Natural killer cell treated with Interleukin-12 subunit alpha and Interleukin-12 subunit beta and Interleukin-15 and Interleukin-18, amount 100 ng/mL, for 72 hours (primary cell): ENCODE measurements around the gene NDUFS5. TPM values are rescaled to one million over a fixed set of nuclear protein-coding genes. Genes with fewer than 3 reads are reported as not detected.
"Not testable (repeated sequence)": the region's sequence is repeated elsewhere in the genome, so short reads cannot be mapped to it uniquely, and the experiment has no call there.

ENCODE experiments used
- ATAC-seq, 2 donors: fragments of 150-1000 bp; cut with Tn5 transposase in 1 of 2; sonication (Bioruptor Pico), chemical (Tn5 transposase) in 1 of 2; 2 replicates each; pipeline ENCODE4 v1.10.0; 2021
- DNase-seq: peaks from one replicate; pipeline ENCODE4 v3.0.0; 2022; ENCODE audit warnings: low spot score
- H3K27ac Mint-ChIP-seq, 2 donors: 1 replicate in 1 of 2; 2 replicates in 1 of 2; pipeline ENCODE4 v1.8.0; 2022; ENCODE audit warnings: mixed read lengths in 2 of 2, mild to moderate bottlenecking in 1 of 2, moderate library complexity in 1 of 2
- H3K27me3 Mint-ChIP-seq, 2 donors: 1 replicate in 1 of 2; 2 replicates in 1 of 2; pipeline ENCODE4 v1.8.0; 2022; ENCODE audit warnings: mixed read lengths in 2 of 2
- H3K36me3 Mint-ChIP-seq: one replicate; pipeline ENCODE4 v1.8.0; 2022; ENCODE audit warnings: mixed read lengths
- H3K4me1 Mint-ChIP-seq, 2 donors: 1 replicate in 1 of 2; 2 replicates in 1 of 2; pipeline ENCODE4 v1.8.0; 2022; ENCODE audit warnings: low read depth in 2 of 2, mixed read lengths in 2 of 2, mild to moderate bottlenecking in 1 of 2
- H3K4me3 Mint-ChIP-seq: one replicate; pipeline ENCODE4 v1.8.0; 2022; ENCODE audit warnings: mixed read lengths
- H3K9me3 Mint-ChIP-seq: 2 replicates; pipeline ENCODE4 v1.8.0; 2022; ENCODE audit warnings: mixed read lengths
- total RNA-seq, 2 donors: library from RNA; stranded (reverse); gene quantifications; one replicate each; pipeline ENCODE4 v1.2.3, GENCODE V29; 2022

NDUFS5 gene
- total RNA-seq, 2 donors from 2014 or later = 134 to 142 TPM

GRCh38 chr1:39036678-39037077 is 10.5 kb downstream of the NDUFS5 start:
- Mint-ChIP-seq H3K4me1 (peaks cover 6 to 13% of the 10 kb centered on the region in 2 donors), H3K36me3 (peaks cover 17% of the 10 kb centered on the region), H3K4me3 (no peak overlapping the region), H3K27ac (no peak overlapping the region), H3K27me3 (no peaks in the 10 kb centered on the region), H3K9me3 (no peaks in the 10 kb centered on the region)
- ATAC-seq (no peak), DNase-seq (no peak)

- DNase-seq (no peak), ATAC-seq (no peak)
- Mint-ChIP-seq H3K4me3 (no peak overlapping the region), H3K9me3 (no peaks in the 10 kb centered on the region), H3K27me3 (no peaks in the 10 kb centered on the region), H3K36me3 (peaks cover 5% of the 10 kb centered on the region), H3K4me1 (no peaks in the 10 kb centered on the region), H3K27ac (no peak overlapping the region)
These were observed 17.4 kb downstream of the NDUFS5 start for GRCh38 chr1:39043513-39043912.

- peak overlapping the region in 1 of 2 donors; percentile 4 for H3K27ac Mint-ChIP-seq
- ATAC-seq = no peak
These were observed 18.6 kb downstream of the NDUFS5 start for GRCh38 chr1:39044762-39045161.

GRCh38 chr1:39045231-39045630 is 19.1 kb downstream of the NDUFS5 start:
- Mint-ChIP-seq H3K9me3 (no peaks in the 10 kb centered on the region), H3K27ac (no peak overlapping the region), H3K4me3 (no peak overlapping the region), H3K36me3 (peaks cover 5% of the 10 kb centered on the region), H3K4me1 (no peaks in the 10 kb centered on the region), H3K27me3 (no peaks in the 10 kb centered on the region)
- ATAC-seq = no peak
- no peak for DNase-seq

More at GRCh38 chr1:39044762-39045161, 18.6 kb downstream of the NDUFS5 start:
- Mint-ChIP-seq H3K36me3 (peaks cover 5% of the 10 kb centered on the region), H3K4me1 (no peaks in the 10 kb centered on the region), H3K27me3 (no peaks in the 10 kb centered on the region), H3K9me3 (no peaks in the 10 kb centered on the region), H3K4me3 (no peak overlapping the region)
- DNase-seq = no peak

GRCh38 chr1:39046613-39047210 is 20.6 kb downstream of the NDUFS5 start:
- H3K27ac Mint-ChIP-seq = no peak overlapping the region
- H3K4me3 Mint-ChIP-seq = no peak overlapping the region
- DNase-seq (no peak), ATAC-seq (no peak)
- H3K27me3 Mint-ChIP-seq = no peaks in the 10 kb centered on the region
- peaks cover 5% of the 10 kb centered on the region for H3K36me3 Mint-ChIP-seq
- H3K9me3 Mint-ChIP-seq = no peaks in the 10 kb centered on the region
- H3K4me1 Mint-ChIP-seq = no peaks in the 10 kb centered on the region

- Mint-ChIP-seq H3K27me3 (no peaks in the 10 kb centered on the region), H3K27ac (no peak overlapping the region), H3K9me3 (no peaks in the 10 kb centered on the region), H3K4me1 (no peaks in the 10 kb centered on the region), H3K36me3 (peaks cover 3% of the 10 kb centered on the region), H3K4me3 (no peak overlapping the region)
- DNase-seq = no peak
- ATAC-seq = peak in 1 of 2 donors; percentile 54
These were observed 21.5 kb downstream of the NDUFS5 start for GRCh38 chr1:39047374-39048229.

- Mint-ChIP-seq H3K27ac (no peak overlapping the region), H3K4me3 (no peak overlapping the region), H3K36me3 (no peaks in the 10 kb centered on the region), H3K9me3 (no peaks in the 10 kb centered on the region), H3K27me3 (no peaks in the 10 kb centered on the region), H3K4me1 (no peaks in the 10 kb centered on the region)
- ATAC-seq = no peak
- no peak for DNase-seq
These were observed 22.7 kb downstream of the NDUFS5 start for GRCh38 chr1:39048745-39049370.

- no peak for ATAC-seq
- DNase-seq = no peak
- no peaks in the 10 kb centered on the region for H3K9me3 Mint-ChIP-seq
- no peak overlapping the region for H3K27ac Mint-ChIP-seq
- H3K36me3 Mint-ChIP-seq = no peaks in the 10 kb centered on the region
- H3K4me1 Mint-ChIP-seq = no peaks in the 10 kb centered on the region
- no peak overlapping the region for H3K4me3 Mint-ChIP-seq
- no peaks in the 10 kb centered on the region for H3K27me3 Mint-ChIP-seq
These were observed 23.9 kb downstream of the NDUFS5 start for GRCh38 chr1:39050001-39050400.

- ATAC-seq, H3K27ac Mint-ChIP-seq, H3K4me3 Mint-ChIP-seq, DNase-seq, H3K27me3 Mint-ChIP-seq, H3K4me1 Mint-ChIP-seq, H3K9me3 Mint-ChIP-seq, H3K36me3 Mint-ChIP-seq: not testable (repeated sequence)
These were observed 25.2 kb downstream of the NDUFS5 start for GRCh38 chr1:39051193-39051850.

GRCh38 chr1:39051956-39052355 is 25.8 kb downstream of the NDUFS5 start:
- Mint-ChIP-seq H3K4me3 (no peak overlapping the region), H3K4me1 (no peaks in the 10 kb centered on the region), H3K27ac (no peak overlapping the region), H3K36me3 (no peaks in the 10 kb centered on the region), H3K27me3 (no peaks in the 10 kb centered on the region), H3K9me3 (no peaks in the 10 kb centered on the region)
- DNase-seq (no peak), ATAC-seq (no peak)

GRCh38 chr1:39055213-39055710 is 29.1 kb downstream of the NDUFS5 start:
- H3K4me3 Mint-ChIP-seq, DNase-seq, H3K36me3 Mint-ChIP-seq, H3K27me3 Mint-ChIP-seq, H3K4me1 Mint-ChIP-seq, H3K27ac Mint-ChIP-seq, ATAC-seq, H3K9me3 Mint-ChIP-seq: not testable (repeated sequence)

GRCh38 chr1:39061516-39061915 is 35.4 kb downstream of the NDUFS5 start:
- ATAC-seq, H3K27me3 Mint-ChIP-seq, H3K36me3 Mint-ChIP-seq, H3K27ac Mint-ChIP-seq, H3K9me3 Mint-ChIP-seq, DNase-seq, H3K4me3 Mint-ChIP-seq, H3K4me1 Mint-ChIP-seq: not testable (repeated sequence)

- Mint-ChIP-seq H3K36me3 (no peaks in the 10 kb centered on the region), H3K9me3 (no peaks in the 10 kb centered on the region), H3K27ac (no peak overlapping the region), H3K4me1 (no peaks in the 10 kb centered on the region), H3K4me3 (no peak overlapping the region), H3K27me3 (no peaks in the 10 kb centered on the region)
- DNase-seq (no peak), ATAC-seq (no peak)
These were observed 35.8 kb downstream of the NDUFS5 start for GRCh38 chr1:39061951-39062350.
